HuH-7.5 (cell line): ENCODE data around the gene HAS3.
"Not testable (repeated sequence)": the region's sequence is repeated elsewhere in the genome, so short reads cannot be mapped to it uniquely, and the experiment has no call there.

ENCODE experiments used
- DNase-seq: peaks from one replicate; pipeline ENCODE4 v3.0.0; 2011; ENCODE audit warnings: low spot score

The HAS3 gene

GRCh38 chr16:69118468-69118867 is 13.0 kb downstream of the HAS3 start:
- DNase-seq = no peak

DNA sequence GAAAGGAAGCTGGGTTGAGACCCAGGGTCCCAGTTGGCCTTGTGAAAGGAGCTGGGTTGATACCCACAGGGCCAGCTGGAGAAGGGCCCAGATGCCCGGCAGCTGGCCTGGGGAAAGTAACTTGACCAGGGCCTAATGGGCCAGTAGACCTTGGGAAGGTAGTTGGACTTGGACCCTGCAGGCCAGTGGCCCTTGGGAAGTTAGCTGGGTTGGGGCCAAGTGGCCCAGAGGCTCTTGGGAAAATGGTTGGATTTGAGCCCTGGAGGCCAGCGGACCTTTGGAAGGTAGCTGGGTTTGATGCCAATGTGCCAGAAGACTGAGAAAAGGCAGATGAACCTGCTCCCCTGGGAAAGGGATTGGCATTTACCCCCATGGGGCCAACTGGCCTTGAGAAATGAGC is 13.5 kb downstream of the HAS3 start:
- no peak for DNase-seq

- DNase-seq = no peak
Measured at GRCh38 chr16:69119536-69119935, 14.1 kb downstream of the HAS3 start.

DNA sequence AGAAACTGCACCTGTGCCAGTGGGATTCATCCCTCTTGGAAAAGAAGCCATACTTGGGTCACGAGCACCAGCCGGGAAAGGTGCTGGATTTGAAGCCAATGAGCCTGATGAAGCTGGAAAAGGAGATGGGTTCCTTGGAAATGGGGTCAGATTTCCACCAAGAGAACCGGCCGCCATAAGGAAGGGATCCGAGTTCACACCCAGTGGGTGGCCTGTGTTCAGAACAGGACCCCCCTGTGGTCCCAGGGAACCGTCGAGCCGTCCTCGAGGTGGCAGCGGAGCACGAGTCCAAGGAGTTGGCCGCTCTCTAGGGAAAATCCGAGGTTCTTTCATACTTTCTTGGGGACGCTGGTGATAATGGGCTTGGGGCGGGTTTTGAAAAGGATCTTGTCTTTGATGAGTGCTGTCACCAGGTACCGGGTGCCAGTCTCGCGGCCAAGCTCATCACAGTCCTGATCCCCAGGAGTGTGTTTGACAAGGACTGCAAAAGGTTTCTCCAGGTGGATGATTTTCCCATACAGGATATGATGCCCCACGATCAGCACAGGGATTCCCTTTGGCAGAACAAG is 14.7 kb downstream of the HAS3 start:
- DNase-seq = no peak

GRCh38 chr16:69123910-69124309 is 18.5 kb downstream of the HAS3 start:
- DNase-seq = no peak

GRCh38 chr16:69124406-69124805 is 19.0 kb downstream of the HAS3 start:
- not testable (repeated sequence) for DNase-seq

GRCh38 chr16:69124961-69125360 is 19.5 kb downstream of the HAS3 start:
- DNase-seq = not testable (repeated sequence)

GRCh38 chr16:69126221-69126620 is 20.8 kb downstream of the HAS3 start:
- no peak for DNase-seq

DNA sequence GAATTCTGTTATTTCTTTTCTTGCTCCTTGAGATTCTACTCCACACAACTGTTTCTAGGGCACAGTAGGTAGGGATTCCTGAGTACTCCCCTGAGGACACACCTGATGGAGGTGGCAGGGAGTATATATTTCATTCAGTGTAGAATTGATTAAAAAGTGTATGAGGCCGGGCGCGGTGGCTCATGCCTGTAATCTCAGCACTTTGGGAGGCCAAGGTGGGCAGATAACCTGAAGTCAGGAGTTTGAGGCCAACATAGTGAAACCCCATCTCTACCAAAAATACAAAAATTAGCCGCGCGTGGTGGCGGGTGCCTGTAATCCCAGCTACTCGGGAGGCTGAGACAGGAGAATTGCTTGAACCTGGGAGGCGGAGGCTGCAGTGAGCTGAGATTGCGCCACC is 21.3 kb downstream of the HAS3 start:
- DNase-seq = not testable (repeated sequence)

DNA sequence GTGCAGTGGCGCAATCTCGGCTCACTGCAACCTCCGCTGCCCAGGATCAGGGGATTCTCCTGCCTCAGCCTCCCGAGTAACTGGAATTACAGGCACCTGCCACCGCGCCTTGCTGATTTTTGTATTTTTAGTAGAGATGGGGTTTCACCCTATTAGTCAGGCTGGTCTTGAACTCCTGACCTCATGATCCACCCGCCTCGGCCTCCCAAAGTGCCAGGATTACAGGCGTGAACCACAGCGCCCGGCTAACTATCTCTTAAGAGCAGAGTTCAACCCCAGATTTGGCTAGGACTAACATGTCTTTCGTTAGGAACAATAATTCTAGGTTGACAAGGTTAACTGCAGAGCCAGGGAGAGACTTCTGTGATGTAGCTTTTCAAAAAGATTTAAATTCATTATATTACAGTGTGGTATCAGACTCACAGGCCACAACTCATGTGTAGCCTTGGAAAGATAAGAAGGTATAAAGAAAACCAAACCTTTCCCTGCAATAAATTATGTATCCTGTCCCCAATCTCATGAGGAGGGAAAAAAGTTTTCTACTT is 22.6 kb downstream of the HAS3 start:
- DNase-seq = no peak

- DNase-seq = no peak
Measured at GRCh38 chr16:69130461-69130860, 25.0 kb downstream of the HAS3 start.

GRCh38 chr16:69131167-69131838 is 25.9 kb downstream of the HAS3 start:
- no peak for DNase-seq

DNA sequence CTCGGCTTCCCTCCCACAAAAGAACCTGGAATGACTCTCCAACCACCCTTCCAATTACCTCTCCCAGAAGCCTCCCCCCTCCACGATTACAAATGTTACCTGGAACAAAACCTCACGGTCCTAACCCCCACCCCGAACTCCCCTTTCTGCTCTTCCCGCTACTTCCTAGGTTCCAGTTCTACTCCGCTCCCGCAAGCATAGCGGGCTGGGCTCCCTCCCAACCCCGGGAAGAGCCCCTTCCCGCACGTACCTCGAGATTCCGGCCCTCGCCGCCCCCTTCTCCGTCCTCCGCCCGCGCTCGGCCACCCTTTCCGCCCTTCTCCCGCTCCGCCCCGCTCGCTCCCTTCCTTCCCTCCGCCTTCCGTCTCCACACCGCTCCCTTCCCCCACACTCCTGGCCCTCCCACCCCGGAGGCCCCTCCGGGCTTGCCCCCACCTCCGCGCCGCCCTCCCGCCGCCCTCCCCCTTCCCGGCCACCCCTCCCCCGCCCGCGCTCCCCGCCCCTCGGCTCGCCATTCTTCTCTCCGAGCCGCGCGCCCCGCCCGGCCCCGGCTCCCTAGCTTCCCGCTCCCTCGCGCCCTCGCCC is 26.5 kb downstream of the HAS3 start:
- DNase-seq = peak; percentile 88

GRCh38 chr16:69132424-69133252 is 27.2 kb downstream of the HAS3 start, which contains the start of the genes CHTF8 and UTP4:
Gene CHTF8 (minus strand): TSS chr16:69132588. CDS start chr16:69121458, 11,130 bp downstream.
Gene UTP4 (plus strand): TSS chr16:69132649. CDS start chr16:69133460, 811 bp downstream.
- DNase-seq = peak; percentile 83

- DNase-seq = no peak
Measured at GRCh38 chr16:69133373-69133954, 28.0 kb downstream of the HAS3 start.

DNA sequence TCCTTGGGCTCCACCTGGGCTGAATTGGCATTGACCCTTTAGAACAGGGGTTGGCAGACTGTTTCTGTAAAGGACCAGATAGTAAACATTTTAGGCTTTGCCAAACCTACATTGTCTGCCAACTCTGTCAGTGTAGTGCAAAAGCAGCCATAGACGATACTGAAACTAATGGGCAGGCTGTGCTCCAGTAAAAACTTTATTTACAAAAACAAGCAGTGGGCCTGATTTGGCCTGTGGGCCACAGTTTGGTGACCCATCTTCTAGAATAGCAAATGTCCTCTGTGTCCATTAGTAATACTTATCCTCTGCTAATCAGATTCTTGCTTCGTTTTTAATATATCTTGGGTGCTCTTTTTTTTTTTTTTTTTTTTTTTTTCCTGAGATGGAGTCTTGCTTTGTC is 33.2 kb downstream of the HAS3 start:
- no peak for DNase-seq

GRCh38 chr16:69139464-69139863 is 34.0 kb downstream of the HAS3 start:
- DNase-seq = not testable (repeated sequence)

DNA sequence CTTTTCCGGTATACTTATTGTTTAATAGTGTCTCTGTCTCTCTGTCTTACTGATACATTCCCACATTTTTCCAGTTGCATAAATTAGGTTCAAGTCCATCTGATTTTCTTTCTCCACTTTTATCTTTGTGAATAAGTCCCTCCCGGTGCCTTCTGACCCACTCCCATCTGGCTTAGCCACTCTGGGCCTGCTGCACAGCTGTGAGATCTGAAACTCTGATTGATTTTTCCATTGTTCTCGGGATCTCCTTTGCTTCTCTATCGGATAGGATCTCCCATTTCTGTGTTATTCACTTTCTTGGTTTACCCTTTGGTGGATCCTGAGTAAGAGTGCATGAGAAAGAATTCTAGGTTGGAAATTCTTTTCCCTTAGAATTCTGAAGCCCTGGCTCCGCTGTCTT is 35.6 kb downstream of the HAS3 start:
- no peak for DNase-seq

DNA sequence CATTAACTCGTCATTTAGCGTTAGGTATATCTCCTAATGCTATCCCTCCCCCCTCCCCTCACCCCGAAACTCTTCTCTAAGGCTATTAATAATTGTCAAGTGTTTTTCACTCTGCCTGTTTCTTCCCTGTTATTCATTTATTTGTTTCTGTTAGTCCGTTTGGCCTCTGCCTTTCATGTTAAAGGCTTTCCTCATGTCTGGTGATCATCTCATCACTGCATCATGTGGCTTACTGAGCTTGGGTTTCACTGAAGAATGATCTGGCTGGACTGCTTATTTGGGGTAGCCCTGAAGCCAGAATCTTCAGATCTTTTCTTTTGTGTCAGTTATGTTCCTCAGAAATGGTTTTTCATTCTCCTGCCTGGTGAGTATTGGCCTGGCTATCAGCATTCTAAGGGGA is 36.5 kb downstream of the HAS3 start:
- DNase-seq = no peak

DNA sequence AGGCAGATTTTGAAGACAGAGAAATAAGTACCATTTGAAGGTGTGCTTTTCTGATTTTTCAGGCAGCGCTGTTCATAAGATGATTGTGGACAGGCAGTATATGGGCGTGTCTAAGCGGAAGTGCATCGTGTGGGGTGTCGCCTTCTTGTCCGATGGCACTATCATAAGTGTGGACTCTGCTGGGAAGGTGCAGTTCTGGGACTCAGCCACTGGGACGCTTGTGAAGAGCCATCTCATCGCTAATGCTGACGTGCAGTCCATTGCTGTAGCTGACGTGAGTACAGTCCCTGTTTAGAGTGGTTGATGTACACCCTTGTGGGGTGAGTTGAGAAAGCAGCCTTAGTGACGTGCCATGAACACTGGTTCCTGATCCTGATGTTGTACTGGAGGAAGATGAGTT is 37.7 kb downstream of the HAS3 start:
- peak; percentile 23 for DNase-seq

- no peak for DNase-seq
Measured at GRCh38 chr16:69145658-69146057, 40.2 kb downstream of the HAS3 start.

- DNase-seq = not testable (repeated sequence)
Measured at GRCh38 chr16:69149621-69150020, 44.2 kb downstream of the HAS3 start.
